ENCODE data around the gene SNED1.

The SNED1 gene

DNA sequence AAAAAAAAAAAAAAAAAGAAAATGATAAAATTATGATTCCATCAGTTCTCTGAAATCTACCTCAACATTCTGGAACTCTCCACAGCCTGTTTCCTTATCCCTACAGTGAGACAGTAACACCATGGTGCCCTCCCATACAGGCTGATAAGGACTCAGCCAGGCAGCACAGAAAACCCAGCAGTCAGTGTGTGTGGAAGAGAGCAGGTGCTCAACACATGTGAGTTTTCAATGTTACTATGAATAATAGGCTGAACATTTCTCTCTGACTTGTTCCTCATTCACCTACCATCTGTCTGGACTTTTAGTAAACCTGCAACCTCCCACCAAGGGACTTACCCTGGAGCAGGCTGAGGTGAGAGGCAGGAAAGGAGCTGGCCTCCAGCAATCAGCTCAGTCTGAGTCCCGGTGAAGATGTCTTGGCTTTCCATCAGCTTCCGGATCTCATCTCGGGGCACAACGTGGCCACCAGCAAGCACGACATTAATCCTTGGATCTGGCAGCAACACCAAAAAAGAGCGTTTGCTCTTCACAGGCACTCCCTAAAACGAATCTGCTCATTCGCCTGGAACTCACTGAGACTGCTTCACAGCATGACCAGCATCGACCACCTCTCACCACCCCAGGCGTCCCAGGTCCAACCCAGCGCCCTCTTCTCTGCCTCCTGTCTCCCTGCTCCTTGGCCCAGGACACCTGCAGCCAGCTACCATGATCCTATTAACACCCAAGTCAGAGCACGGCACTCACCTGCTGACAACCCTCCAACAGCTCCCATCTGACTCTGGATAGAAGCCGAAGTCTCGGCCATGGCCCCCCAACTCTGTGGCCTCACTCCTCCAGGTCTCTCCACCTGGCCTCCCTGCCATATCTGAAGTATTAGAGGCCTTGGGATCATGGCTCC, 134.4 kb downstream of the SNED1 start:
- H3K4me2 ChIP-seq (ENCODE audit: low read length): no peak overlapping the region
- TF ChIP-seq, protein P1, sequence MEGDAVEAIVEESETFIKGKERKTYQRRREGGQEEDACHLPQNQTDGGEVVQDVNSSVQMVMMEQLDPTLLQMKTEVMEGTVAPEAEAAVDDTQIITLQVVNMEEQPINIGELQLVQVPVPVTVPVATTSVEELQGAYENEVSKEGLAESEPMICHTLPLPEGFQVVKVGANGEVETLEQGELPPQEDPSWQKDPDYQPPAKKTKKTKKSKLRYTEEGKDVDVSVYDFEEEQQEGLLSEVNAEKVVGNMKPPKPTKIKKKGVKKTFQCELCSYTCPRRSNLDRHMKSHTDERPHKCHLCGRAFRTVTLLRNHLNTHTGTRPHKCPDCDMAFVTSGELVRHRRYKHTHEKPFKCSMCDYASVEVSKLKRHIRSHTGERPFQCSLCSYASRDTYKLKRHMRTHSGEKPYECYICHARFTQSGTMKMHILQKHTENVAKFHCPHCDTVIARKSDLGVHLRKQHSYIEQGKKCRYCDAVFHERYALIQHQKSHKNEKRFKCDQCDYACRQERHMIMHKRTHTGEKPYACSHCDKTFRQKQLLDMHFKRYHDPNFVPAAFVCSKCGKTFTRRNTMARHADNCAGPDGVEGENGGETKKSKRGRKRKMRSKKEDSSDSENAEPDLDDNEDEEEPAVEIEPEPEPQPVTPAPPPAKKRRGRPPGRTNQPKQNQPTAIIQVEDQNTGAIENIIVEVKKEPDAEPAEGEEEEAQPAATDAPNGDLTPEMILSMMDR (IDR thresholded peaks at IDR 0.05): no peak
- no peaks in the 10 kb centered on the region for H3K4me1 ChIP-seq
- no peak overlapping the region for H3K4me3 ChIP-seq (ENCODE audit: low read depth, low read length)
- H3K27ac ChIP-seq: no peak overlapping the region
- no peaks in the 10 kb centered on the region for H3K36me3 ChIP-seq (ENCODE audit: control insufficient read depth, insufficient read depth, low read length)
- no peaks in the 10 kb centered on the region for H3K27me3 ChIP-seq (ENCODE audit: control insufficient read depth, insufficient read depth, low read length)
- no peak overlapping the region for H3K9ac ChIP-seq
- no peaks in the 10 kb centered on the region for H3K9me3 ChIP-seq (ENCODE audit: control insufficient read depth, low read length)
- H3K79me2 ChIP-seq: no peaks in the 10 kb centered on the region
- H2AFZ ChIP-seq: no peak overlapping the region

DNA sequence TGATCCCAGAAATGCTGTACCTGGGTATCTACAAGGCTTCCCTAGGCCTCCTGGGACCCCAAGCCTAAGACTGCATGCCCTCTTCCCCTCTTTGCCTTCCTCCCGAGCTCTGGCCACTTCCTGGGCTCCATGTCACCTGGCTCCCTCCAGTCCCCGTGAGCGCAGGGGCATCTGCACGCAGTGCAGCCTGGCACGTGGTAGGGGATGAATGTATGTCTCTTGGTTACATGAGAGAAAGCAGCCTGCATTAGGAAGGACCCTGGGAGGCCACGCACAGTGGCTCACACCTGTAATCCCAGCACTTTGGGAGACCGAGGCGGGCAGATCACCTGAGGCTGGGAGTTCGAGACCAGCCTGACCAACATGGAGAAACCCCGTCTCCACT, 135.0 kb downstream of the SNED1 start:
- Histone ChIP-seq H3K9ac (no peak overlapping the region), H3K27me3 (ENCODE audit: control insufficient read depth, insufficient read depth, low read length) (no peaks in the 10 kb centered on the region), H3K4me1 (no peaks in the 10 kb centered on the region), H3K9me3 (ENCODE audit: control insufficient read depth, low read length) (no peaks in the 10 kb centered on the region), H3K36me3 (ENCODE audit: control insufficient read depth, insufficient read depth, low read length) (no peaks in the 10 kb centered on the region), H2AFZ (no peak overlapping the region), H3K4me2 (ENCODE audit: low read length) (no peak overlapping the region), H3K27ac (no peak overlapping the region), H3K4me3 (ENCODE audit: low read depth, low read length) (no peak overlapping the region), H3K79me2 (no peaks in the 10 kb centered on the region)
- TF ChIP-seq, protein P1 (IDR thresholded peaks at IDR 0.05): no peak

DNA sequence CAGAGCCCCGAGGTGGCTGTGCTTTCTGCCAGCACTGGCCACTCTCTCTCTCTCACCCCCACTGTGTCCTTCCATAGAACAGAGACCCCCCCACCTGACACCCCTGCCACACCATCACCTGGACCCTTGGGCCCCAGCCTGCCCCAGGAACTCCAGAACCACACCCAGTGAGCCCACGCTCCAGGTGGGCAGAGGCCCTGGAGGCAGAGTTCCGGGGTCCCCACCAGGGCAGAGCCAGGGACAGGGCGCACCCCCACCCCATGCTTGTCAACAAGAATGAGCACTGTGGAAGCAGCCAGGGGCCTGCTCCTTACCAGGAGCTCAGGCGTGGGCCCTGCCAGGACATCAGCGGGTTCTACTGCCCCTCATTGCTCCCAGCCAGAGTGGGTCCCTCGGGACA, 136.3 kb downstream of the SNED1 start:
- Histone ChIP-seq H3K36me3 (ENCODE audit: control insufficient read depth, insufficient read depth, low read length) (no peaks in the 10 kb centered on the region), H3K4me2 (ENCODE audit: low read length) (no peak overlapping the region), H3K79me2 (no peaks in the 10 kb centered on the region), H2AFZ (no peak overlapping the region), H3K27me3 (ENCODE audit: control insufficient read depth, insufficient read depth, low read length) (no peaks in the 10 kb centered on the region), H3K27ac (no peak overlapping the region), H3K4me3 (ENCODE audit: low read depth, low read length) (no peak overlapping the region), H3K9me3 (ENCODE audit: control insufficient read depth, low read length) (no peaks in the 10 kb centered on the region), H3K4me1 (no peaks in the 10 kb centered on the region), H3K9ac (no peak overlapping the region)
- TF ChIP-seq, protein P1 (IDR thresholded peaks at IDR 0.05): no peak

DNA sequence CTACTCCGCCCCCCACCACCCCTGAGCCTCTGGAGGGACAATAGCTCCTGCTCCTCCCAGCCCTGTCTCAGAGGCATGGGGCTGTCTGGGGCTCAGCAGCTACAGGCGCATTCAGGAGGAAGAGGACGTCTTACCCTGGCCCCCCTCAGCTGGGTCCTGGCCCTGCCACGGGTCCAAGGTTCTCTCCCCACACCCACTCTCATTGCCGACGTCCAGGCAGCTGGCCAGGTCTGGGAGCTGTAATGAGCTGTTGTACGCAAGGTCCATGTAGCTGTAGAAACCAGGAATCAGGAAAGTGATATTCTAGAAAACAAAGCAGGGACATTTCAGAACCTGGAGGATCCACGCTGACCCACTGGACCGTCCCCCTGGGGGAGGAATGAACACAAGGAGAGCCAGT, 137.3 kb downstream of the SNED1 start:
- Histone ChIP-seq H3K79me2 (no peaks in the 10 kb centered on the region), H3K27me3 (ENCODE audit: control insufficient read depth, insufficient read depth, low read length) (no peaks in the 10 kb centered on the region), H3K9ac (no peak overlapping the region), H3K4me2 (ENCODE audit: low read length) (no peak overlapping the region), H3K36me3 (ENCODE audit: control insufficient read depth, insufficient read depth, low read length) (no peaks in the 10 kb centered on the region), H3K9me3 (ENCODE audit: control insufficient read depth, low read length) (no peaks in the 10 kb centered on the region), H2AFZ (no peak overlapping the region), H3K27ac (no peak overlapping the region), H3K4me1 (no peaks in the 10 kb centered on the region), H3K4me3 (ENCODE audit: low read depth, low read length) (no peak overlapping the region)
- TF ChIP-seq, protein P1 (IDR thresholded peaks at IDR 0.05): no peak

DNA sequence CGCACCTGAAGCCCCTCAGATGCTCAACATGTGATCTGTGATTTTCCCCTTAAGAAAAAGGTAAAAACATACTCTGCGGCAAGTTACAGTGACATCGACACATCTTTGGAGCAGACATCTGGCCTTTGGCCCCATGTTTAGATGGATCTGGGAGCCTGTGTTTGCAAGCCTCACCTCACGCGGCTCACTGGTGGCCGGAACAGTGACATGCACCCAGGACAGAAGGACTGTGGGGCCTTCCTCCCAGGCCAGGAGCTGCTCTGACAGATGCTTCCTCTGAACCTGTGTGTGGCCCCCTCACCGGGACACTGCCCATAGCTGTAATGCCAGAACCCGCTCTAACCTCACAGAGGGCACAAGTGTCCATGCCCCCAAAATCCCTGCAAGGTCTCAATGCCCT, 137.8 kb downstream of the SNED1 start:
- Histone ChIP-seq H3K79me2 (no peaks in the 10 kb centered on the region), H3K9ac (no peak overlapping the region), H3K4me1 (no peaks in the 10 kb centered on the region), H3K4me2 (ENCODE audit: low read length) (no peak overlapping the region), H3K36me3 (ENCODE audit: control insufficient read depth, insufficient read depth, low read length) (no peaks in the 10 kb centered on the region), H3K27me3 (ENCODE audit: control insufficient read depth, insufficient read depth, low read length) (no peaks in the 10 kb centered on the region), H3K27ac (no peak overlapping the region), H3K4me3 (ENCODE audit: low read depth, low read length) (no peak overlapping the region), H2AFZ (no peak overlapping the region), H3K9me3 (ENCODE audit: control insufficient read depth, low read length) (no peaks in the 10 kb centered on the region)
- TF ChIP-seq, protein P1 (IDR thresholded peaks at IDR 0.05): no peak
